ENCODE data around the gene MIB1. TPM values are rescaled to one million over a fixed set of nuclear protein-coding genes. Genes with fewer than 3 reads are reported as not detected.

The MIB1 gene
- total RNA-seq, 1 donor from 2014 or later: 228 TPM

DNA sequence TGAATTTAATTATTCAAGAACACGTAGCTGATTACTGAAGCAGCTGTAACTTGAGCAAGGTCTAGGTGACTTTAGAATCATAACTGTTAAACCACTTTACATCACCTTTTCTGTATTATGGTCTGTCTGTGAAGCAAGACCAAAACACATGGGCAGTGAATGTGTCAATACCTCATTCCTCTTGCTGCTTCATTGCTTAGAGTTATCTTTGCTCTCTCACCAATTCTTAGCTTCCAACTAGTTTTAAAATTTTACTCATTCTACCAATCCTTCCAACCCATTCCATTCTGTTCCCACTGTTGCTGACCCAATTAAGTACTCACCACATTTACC, 80.2 kb downstream of the MIB1 start:
- H3K36me3 Mint-ChIP-seq (ENCODE audit: unreplicated experiment): no peaks in the 10 kb centered on the region
- TF ChIP-seq, protein P1, sequence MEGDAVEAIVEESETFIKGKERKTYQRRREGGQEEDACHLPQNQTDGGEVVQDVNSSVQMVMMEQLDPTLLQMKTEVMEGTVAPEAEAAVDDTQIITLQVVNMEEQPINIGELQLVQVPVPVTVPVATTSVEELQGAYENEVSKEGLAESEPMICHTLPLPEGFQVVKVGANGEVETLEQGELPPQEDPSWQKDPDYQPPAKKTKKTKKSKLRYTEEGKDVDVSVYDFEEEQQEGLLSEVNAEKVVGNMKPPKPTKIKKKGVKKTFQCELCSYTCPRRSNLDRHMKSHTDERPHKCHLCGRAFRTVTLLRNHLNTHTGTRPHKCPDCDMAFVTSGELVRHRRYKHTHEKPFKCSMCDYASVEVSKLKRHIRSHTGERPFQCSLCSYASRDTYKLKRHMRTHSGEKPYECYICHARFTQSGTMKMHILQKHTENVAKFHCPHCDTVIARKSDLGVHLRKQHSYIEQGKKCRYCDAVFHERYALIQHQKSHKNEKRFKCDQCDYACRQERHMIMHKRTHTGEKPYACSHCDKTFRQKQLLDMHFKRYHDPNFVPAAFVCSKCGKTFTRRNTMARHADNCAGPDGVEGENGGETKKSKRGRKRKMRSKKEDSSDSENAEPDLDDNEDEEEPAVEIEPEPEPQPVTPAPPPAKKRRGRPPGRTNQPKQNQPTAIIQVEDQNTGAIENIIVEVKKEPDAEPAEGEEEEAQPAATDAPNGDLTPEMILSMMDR (IDR thresholded peaks at IDR 0.05; ENCODE audit: partially characterized antibody, unreplicated experiment): no peak
- DNase-seq: no peak
- no peak overlapping the region for H3K4me3 Mint-ChIP-seq (ENCODE audit: unreplicated experiment)
- H3K9me3 Mint-ChIP-seq (ENCODE audit: unreplicated experiment): peaks cover 3% of the 10 kb centered on the region
- no peak overlapping the region for H3K27ac Mint-ChIP-seq (ENCODE audit: unreplicated experiment)
- H3K4me1 Mint-ChIP-seq (ENCODE audit: low read depth, unreplicated experiment): peaks cover 6% of the 10 kb centered on the region
- H3K27me3 Mint-ChIP-seq (ENCODE audit: unreplicated experiment): peaks cover 3% of the 10 kb centered on the region

DNA sequence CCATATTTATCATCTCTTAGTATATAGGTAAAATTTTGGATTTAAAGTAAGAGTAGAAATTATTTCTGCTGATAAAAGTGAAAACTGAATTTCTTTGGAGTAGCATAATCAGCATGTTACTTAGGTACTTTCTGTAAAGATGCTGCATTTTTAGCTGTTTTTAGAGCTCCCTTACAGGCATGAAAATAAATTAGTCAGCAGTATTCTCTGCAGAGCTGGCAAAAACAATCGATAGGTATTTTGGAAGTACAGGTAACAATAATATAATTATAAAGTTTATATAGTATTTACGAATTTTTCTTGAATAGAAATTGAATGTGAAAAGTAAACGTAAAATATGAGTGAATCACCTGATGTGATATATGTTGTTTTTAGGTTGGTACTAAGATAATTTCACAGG, 83.3 kb downstream of the MIB1 start:
- Mint-ChIP-seq H3K9me3 (ENCODE audit: unreplicated experiment) (no peaks in the 10 kb centered on the region), H3K4me1 (ENCODE audit: low read depth, unreplicated experiment) (peaks cover 15% of the 10 kb centered on the region), H3K4me3 (ENCODE audit: unreplicated experiment) (no peak overlapping the region), H3K27ac (ENCODE audit: unreplicated experiment) (no peak overlapping the region), H3K27me3 (ENCODE audit: unreplicated experiment) (peaks cover 1% of the 10 kb centered on the region), H3K36me3 (ENCODE audit: unreplicated experiment) (no peaks in the 10 kb centered on the region)
- TF ChIP-seq, protein P1 (IDR thresholded peaks at IDR 0.05; ENCODE audit: partially characterized antibody, unreplicated experiment): no peak
- no peak for DNase-seq

DNA sequence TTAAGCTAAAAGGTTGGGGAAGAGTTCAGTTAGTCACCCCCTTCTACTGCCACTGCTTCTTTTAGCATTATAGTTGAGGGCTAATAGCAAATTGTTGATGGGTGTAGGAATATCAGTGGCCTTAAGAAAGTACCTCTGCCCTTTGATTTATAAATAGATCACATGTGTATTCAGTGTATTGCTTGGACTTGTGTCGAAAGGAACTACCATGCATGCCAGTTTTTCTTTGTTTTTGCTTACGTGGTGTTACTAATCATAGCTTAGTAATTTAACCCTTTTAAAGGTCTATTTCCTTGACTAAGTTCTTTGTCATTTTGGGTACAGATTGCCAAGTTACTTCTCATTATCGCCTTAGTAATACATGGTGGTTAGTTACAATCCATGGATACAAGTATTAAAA, 85.6 kb downstream of the MIB1 start:
- peaks cover 1% of the 10 kb centered on the region for H3K27me3 Mint-ChIP-seq (ENCODE audit: unreplicated experiment)
- no peak overlapping the region for H3K4me3 Mint-ChIP-seq (ENCODE audit: unreplicated experiment)
- peaks cover 26% of the 10 kb centered on the region for H3K4me1 Mint-ChIP-seq (ENCODE audit: low read depth, unreplicated experiment)
- TF ChIP-seq, protein P1 (IDR thresholded peaks at IDR 0.05; ENCODE audit: partially characterized antibody, unreplicated experiment): no peak
- H3K9me3 Mint-ChIP-seq (ENCODE audit: unreplicated experiment): peaks cover 2% of the 10 kb centered on the region
- no peak overlapping the region for H3K27ac Mint-ChIP-seq (ENCODE audit: unreplicated experiment)
- no peaks in the 10 kb centered on the region for H3K36me3 Mint-ChIP-seq (ENCODE audit: unreplicated experiment)
- no peak for DNase-seq

DNA sequence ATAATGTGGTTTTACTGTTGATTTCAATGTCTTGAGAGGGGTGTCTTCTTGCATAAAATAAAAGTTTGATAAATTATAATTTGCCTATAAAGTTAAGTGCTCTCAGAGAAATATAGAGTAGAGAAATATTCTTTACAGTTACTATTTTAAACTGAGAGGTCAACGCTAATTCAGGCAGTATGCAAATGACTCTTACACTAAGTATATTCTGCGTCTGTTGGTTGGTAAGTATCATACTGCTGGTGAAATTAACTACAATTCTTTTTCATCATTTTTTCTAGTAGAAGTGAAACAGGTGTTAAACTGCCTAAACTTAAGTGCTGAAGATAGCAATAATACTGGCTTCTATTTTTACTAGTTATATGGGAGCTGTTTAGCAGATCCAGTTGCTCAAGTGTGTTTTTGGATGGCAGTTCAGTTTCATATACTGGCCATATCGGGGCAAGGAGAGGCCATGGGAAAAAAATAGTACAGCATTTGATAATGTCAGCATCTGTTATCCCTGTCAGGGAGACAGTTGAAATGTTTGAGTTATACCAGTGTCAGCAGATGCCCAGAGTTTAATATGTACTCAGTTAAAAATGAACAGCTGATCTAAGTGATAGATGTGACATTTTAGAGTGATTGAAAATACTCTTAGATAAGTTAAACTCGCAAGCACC, 86.2 kb downstream of the MIB1 start:
- peaks cover 29% of the 10 kb centered on the region for H3K4me1 Mint-ChIP-seq (ENCODE audit: low read depth, unreplicated experiment)
- TF ChIP-seq, protein P1 (IDR thresholded peaks at IDR 0.05; ENCODE audit: partially characterized antibody, unreplicated experiment): no peak

DNA sequence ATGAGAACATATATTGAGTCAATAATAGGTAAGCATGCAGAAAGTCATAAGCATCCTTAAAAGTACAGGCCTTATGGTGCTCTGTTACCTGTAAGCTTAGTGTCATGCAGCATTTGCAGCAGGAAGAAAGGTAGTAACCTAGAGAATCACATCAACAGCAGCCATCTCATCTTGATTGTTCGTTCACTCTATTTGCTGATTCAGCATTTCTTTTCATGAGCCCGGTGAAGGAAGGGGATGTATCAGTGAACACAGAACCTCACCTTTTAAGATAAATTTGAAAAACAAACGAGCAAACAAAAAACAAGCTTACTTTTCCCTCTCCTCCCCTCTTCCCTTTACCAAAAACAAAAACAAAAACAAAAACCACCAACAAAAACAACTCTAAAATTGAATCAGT, 89.9 kb downstream of the MIB1 start:
- DNase-seq: no peak
- H3K27ac Mint-ChIP-seq (ENCODE audit: unreplicated experiment): peak overlapping the region; percentile 10
- H3K27me3 Mint-ChIP-seq (ENCODE audit: unreplicated experiment): no peaks in the 10 kb centered on the region
- no peaks in the 10 kb centered on the region for H3K36me3 Mint-ChIP-seq (ENCODE audit: unreplicated experiment)
- peaks cover 3% of the 10 kb centered on the region for H3K9me3 Mint-ChIP-seq (ENCODE audit: unreplicated experiment)
- TF ChIP-seq, protein P1 (IDR thresholded peaks at IDR 0.05; ENCODE audit: partially characterized antibody, unreplicated experiment): no peak
- H3K4me3 Mint-ChIP-seq (ENCODE audit: unreplicated experiment): no peak overlapping the region
- peaks cover 26% of the 10 kb centered on the region for H3K4me1 Mint-ChIP-seq (ENCODE audit: low read depth, unreplicated experiment)

More for the DNA sequence above, 86.2 kb downstream of the MIB1 start:
- DNase-seq: no peak
- H3K9me3 Mint-ChIP-seq (ENCODE audit: unreplicated experiment): peaks cover 2% of the 10 kb centered on the region
- peaks cover 1% of the 10 kb centered on the region for H3K27me3 Mint-ChIP-seq (ENCODE audit: unreplicated experiment)
- no peak overlapping the region for H3K4me3 Mint-ChIP-seq (ENCODE audit: unreplicated experiment)
- H3K27ac Mint-ChIP-seq (ENCODE audit: unreplicated experiment): no peak overlapping the region
- H3K36me3 Mint-ChIP-seq (ENCODE audit: unreplicated experiment): no peaks in the 10 kb centered on the region
